H4 (cell line): ENCODE measurements around the gene SSTR3. TPM values are rescaled to one million over a fixed set of nuclear protein-coding genes. Genes with fewer than 3 reads are reported as not detected.
"Not testable (repeated sequence)": the region's sequence is repeated elsewhere in the genome, so short reads cannot be mapped to it uniquely, and the experiment has no call there.

ENCODE experiments used
- DNase-seq: peaks from one replicate; pipeline ENCODE4 v3.0.0-alpha.2; 2015; ENCODE audit warnings: low spot score
- total RNA-seq: library from RNA; depleted of rRNA; stranded (reverse); fragments of >200 nt; shearing (Covaris generic); gene quantifications from 2 replicates; pipeline ENCODE4 v1.2.3, GENCODE V29; 2014; rRNA removed

The SSTR3 gene
- total RNA-seq = not detected in 2 replicates

DNA sequence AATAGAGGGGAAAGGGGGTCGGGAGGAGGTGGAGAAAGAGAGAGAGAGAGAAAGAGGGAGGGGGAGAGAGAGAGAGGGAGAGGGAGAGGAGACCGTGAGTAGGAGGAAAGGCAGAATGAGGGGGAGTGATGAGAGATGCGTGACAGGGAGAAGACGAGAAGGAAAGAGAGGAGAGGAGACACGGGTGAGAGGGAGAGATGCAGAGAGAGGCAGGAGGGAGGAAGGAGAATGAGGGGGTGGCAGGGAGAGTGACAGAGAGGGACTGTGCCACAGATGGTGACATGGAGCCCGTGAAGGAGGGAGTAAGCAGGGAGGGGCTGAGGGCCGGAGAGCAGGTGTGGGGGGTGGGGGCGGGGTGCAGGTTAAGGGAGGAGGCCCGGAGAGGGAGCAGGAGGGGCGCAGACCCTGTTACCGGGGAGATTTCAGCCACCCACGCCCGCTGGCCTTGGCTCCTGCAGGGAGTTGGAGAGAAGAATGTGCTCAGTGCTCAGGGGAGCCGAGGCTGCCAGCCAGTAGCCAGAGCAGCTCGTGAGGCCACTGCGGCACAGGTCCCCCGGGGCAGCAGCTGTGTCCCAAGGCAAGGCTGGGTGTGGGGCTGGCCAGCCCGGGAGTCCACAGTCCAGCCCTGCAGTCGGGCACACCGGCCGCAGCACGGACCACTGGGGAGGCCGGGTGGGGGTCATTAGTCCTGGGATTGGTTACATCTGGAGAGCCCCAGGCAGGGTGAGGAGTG lies at the start of gene SSTR3:
SSTR3 (minus strand) TSS at position 304 of the 733 bp plus-strand sequence. CDS start 4,674 bp downstream, outside the sequence.
- no peak for DNase-seq

DNA sequence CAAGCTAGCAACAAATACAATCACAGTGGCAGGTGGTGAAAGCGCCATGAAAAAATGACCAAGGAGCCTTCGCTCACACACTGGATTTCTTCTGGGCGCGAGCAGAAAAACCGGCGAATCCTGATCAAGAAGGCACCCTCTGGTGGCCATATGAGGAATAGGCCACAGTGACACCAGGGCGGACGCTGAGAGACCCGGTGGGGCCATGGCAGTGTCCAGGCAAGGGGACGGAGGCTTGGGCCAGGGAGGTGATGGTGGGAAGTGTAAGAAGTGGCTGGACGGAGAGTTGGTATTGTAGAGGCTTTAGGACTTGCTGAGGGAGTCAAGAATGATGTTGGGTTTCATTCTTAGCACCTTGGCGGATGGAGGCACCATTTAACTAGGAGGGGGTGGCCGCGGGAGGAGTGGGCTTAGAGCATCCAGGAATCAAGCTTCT lies 48.6 kb upstream of the SSTR3 start:
- DNase-seq = peak; percentile 27

- no peak for DNase-seq
Measured at GRCh38 chr22:37260155-37260795, 48.0 kb upstream of the SSTR3 start.

DNA sequence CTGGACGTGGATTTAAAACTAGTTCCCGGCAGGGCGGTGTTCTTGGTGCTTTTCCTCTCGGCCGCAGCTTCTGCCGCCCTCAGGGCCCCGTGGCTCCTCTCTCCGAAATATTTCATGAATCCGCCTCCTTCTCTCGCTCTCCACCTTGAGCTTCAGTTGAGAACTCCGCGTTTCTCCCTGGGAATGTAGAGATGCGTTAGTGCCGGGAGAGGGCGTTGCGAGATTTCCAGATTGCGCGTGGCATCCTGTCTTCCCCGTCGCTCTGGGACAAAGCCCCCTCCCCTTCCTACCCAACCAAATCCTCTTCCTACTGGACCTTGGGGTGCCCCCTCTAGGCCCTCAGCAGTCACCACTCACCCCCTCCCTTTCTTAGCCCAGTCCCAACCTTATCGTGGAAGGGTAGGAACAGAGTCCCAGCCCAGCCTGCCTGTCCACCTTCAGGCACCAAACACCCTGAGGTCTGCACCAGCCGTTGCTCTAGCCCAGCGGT lies 47.3 kb upstream of the SSTR3 start:
- DNase-seq = no peak

DNA sequence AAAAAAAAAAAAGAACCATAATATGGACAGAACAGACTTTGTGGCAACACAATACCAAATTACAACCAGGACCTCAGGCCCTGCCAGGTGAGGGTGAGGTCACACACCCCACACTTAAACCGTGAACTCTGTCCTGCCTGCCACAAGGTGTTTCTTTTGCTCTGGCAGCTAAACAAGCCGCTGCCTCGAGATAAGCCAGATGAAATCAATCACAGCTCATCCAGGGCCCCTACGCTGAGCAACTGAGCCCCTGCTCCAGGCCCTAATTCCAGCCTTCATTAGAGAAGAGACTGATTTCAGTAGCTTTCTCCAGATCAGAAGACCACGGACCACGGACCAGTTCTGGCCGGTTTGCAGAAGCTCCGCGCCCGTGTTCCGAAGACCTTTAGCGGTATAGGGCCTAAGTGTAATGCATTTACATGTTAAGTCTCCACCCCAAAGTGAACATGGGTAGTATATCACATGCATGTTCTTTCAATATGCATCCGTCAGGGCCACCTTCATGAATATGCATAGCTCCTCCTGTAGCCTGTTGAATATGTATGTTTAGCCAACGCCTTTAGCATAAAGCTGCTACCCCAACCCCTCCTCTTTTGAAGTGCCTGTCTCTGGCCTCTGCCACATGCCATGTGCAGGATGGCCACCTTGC lies 46.6 kb upstream of the SSTR3 start:
- no peak for DNase-seq

DNA sequence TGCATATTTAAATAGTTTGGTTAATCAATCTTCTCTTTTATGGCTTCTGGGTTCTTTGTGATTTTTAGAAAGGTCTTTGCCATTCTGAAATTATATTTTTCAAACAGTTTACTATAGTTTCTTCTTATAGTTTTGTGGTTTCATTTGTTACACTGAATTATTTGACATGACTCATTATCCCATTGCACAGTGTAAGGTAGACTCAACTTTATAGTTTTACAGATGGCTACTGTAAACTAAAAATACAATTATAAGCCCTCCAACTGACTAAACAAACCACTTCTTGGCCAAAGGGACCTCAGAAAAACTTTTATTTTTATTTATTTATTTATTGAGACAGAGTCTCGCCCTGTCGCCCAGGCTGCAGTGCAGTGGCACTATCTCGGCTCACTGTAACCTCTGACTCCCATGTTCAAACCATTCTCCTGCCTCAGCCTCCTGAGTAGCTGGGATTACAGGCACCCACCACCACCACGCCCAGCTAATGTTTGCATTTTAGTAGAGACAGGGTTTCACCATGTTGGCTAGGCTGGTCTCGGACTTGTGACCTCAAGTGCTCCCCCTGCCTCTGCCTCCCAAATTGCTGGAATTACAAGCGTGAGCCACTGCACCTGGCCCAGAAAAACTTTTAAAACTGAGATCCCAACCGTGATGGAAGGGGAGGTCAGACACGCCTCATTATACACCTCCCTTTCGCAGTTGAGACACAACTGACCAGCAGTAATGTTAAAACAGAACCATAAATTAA lies 45.9 kb upstream of the SSTR3 start:
- DNase-seq = no peak

- no peak for DNase-seq
Measured at GRCh38 chr22:37256075-37256726, 43.9 kb upstream of the SSTR3 start.

GRCh38 chr22:37255558-37256006 lies 43.3 kb upstream of the SSTR3 start:
- no peak for DNase-seq

GRCh38 chr22:37254867-37255233 lies 42.6 kb upstream of the SSTR3 start:
- no peak for DNase-seq

DNA sequence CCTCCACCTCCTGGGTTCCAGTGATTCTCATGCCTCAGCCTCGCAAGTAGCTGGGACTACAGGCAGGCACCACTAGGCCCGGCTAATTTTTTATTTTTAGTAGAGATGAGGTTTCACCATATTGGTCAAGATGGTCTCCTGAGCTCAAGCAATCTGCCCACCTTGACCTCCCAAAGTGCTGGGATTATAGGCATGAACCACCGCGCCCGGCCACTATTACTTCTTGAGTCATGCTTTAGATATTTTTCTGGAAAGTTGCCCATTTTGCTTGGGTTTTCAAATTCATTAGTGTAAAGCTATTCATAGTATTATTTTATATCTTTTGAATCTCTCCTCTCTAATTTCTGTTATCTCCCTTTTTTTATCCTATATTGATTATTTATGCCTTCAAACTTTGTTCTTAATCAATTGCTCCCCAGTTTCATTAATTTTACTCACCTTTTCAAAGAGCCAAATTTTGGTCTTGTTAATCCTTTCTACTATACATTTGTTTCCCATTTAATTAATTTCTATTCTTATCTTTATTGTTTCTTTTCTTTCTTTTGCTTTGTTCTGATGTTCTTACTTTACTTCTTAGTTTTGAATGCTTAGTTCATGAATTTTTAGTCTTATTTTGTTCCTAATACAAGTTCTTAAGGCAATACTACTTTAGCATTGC lies 42.1 kb upstream of the SSTR3 start:
- no peak for DNase-seq

GRCh38 chr22:37253126-37253660 lies 40.9 kb upstream of the SSTR3 start:
- DNase-seq = no peak

DNA sequence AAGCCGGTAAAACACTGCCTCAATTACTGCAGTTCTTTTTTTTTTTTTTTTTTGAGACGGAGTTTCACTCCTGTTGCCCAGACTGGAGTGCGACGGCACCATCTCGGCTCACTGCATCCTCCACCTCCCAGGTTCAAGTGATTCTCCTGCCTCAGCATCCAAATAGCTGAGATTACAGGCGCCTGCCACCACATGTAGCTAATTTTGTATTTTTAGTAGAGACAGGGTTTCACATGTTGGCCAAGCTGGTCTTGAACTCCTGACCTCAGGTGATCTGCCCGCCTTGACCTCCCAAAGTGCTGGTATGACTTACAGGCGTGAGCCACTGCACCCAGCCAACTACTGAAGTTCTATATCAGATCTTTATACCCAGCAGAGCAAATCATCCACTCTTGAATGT lies 39.6 kb upstream of the SSTR3 start:
- not testable (repeated sequence) for DNase-seq

GRCh38 chr22:37249986-37250385 lies 37.7 kb upstream of the SSTR3 start:
- DNase-seq = no peak

- DNase-seq = no peak
Measured at GRCh38 chr22:37248251-37248650, 36.0 kb upstream of the SSTR3 start.

- DNase-seq = no peak
Measured at GRCh38 chr22:37245740-37246139, 33.5 kb upstream of the SSTR3 start.

GRCh38 chr22:37244922-37245722 lies 32.8 kb upstream of the SSTR3 start:
- DNase-seq = no peak

DNA sequence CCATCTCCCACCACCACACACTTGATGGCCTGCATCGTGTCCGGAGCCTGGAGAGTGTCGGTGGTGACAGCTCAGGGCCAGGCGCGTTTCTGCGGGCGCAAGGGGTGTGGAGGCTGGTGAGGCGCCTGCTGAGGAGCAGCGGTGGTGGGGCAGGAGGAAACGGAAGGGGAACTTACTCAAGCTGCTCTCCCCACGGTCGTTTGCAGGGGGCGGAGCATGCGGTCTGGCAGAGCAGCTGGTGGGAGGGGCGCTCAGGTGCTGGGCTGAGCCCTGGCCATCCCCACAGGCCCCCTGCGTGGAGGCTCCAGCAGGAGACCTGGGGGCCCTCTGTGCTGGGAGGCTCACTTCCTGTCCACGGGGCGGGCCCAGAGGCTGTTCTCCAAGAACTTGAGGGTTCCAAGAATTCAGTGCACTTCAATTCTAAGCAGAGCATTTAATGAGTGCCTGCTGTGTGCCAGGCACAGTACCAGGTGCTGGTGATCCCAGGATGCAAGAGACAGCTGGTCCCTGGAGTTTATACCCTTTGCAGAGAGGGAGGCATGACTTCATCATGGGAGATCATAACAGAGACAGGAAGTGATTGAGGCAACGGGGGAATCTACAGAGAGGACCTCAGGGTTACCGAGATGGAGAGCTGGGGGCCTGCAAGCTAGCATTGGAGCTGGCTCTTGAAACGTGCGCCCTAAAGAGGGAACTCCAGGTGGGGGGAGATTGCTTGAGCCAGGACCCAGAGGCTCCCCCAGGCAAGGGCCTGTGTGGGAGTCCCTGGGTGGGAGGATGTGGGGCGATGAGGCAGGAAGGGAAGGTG lies 32.0 kb upstream of the SSTR3 start, which contains the start of gene RAC2:
RAC2 (minus strand) TSS at position 156 of the 808 bp plus-strand sequence; CDS start at position 35, 121 bp downstream.
- peak; percentile 61 for DNase-seq

- no peak for DNase-seq
Measured at GRCh38 chr22:37243402-37244113, 31.3 kb upstream of the SSTR3 start.
